ENCODE measurements around the gene MAF. TPM values are rescaled to one million over a fixed set of nuclear protein-coding genes. Genes with fewer than 3 reads are reported as not detected.

The MAF gene
- total RNA-seq: 19.6 TPM
- long read RNA-seq, full-length matches to known transcripts: 7 of 7 reads
- long read RNA-seq, partial matches to known transcripts: 0 of 7 reads
- long read RNA-seq, other reads (novel, unspliced or antisense): 0 of 7 reads

DNA sequence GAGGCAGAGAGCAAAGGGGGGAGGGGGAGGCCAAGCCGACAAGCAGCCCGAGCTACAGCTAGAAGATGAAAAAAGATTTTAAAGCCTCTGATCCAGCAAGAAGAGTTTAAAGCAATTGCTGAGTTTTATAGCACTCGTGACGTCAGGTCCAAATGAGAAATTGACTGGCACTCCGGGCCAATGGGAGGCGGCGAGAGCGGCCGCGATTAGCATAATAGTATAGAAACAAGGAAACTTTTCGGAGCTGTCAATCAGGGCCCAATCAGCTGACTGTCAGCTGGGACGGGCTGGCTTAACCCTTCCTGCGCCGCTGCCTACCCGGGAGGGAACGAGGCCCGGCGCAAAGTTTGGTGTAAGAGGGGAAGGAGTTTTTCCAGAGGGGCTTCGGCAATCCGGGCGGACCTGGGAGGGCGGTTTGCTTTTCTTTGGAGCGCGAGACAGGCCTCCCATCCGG, at the start of gene MAF:
Gene MAF, minus strand, starts transcription at position 100 of the 454 bp plus-strand sequence. CDS start 835 bp downstream, outside the sequence.
- intact Hi-C loops (cut with DNase I): loop anchor here (2.0 to 10.0 kb wide), 8 partner anchors 58 to 1098 kb away; no protein-coding TSS in a partner anchor
- ATAC-seq (peak; percentile 84), DNase-seq (ENCODE audit: missing footprints) (peak; percentile 96)

GRCh38 chr16:79648826-79649225, 48.3 kb upstream of the MAF start:
- no peak for DNase-seq (ENCODE audit: missing footprints)
- intact Hi-C loops (cut with DNase I): no loop called here
- ATAC-seq: no peak

DNA sequence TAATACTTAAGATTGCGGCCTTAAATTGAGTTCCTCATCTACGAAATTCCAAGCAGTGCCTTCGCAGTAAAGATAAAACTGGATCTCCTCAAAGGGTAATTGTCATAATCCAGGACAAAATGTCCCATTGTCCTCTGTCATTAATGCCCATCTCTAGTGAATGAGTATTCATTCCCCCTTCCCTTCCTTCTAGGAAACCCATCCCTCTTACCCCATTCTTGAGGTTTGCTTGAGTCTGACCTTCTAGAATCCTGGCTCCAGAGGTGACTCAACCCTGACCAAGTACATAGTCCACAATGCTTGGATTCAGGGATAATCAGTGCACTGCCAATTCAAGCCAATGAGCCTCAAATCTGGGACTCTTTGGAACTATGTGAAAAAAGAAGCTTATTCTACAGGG, 47.0 kb upstream of the MAF start:
- DNase-seq (ENCODE audit: missing footprints) (no peak), ATAC-seq (no peak)
- intact Hi-C loops (cut with DNase I): no loop called here

DNA sequence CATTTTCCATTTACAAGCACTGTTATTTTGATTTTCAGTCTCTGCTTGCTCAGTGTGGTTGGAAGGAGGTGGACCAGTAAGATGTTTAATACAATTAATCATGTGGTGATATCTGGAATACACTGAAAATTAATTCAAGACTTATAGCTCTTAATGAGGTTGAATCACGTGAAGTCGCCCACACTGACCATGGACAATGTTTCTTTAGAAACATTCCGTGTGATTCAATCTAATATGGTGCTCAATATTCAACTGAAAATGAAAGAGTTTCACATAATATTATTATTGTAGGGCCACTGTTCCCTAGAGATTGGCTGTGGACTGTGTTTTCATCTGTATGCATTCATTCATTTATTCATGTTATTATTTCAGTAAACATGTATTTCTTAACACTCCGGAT, 45.2 kb upstream of the MAF start:
- intact Hi-C loops (cut with DNase I): no loop called here
- no peak for ATAC-seq
- DNase-seq (ENCODE audit: missing footprints): no peak

DNA sequence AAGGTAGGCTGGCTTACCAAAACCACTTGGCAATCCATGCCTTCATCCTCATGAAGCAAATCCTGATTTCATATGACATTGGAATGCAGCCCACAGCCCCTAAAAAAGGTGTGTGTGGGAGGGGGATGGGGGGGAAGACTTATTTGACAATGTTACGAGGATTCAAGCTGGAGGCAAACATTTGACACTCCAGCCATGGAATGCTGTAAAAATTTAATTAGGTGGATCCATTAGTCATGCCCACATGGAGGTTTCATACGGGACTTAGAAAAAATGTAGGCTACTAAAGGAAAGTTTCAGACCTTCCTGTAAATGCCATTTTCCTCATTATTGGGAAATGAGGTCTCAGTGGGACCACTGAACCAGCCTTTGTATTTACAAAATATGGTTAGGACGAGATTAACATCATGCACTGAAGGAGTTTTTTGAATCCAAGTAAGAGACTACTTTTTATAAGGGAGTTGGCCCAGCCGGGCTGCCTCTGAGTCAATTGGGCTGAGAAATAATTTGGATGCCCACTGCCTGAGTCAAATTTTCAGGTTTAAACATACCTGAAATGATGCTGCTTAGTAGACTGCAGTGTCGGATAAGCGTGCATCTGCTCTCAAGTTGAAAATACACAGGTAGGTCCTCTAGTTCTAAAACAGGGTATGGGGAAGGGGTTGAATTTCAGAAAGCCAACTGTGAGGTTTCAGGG, 44.6 kb upstream of the MAF start:
- ATAC-seq: no peak
- no peak for DNase-seq (ENCODE audit: missing footprints)
- intact Hi-C loops (cut with DNase I): no loop called here

- intact Hi-C loops (cut with DNase I): no loop called here
- ATAC-seq: no peak
- no peak for DNase-seq (ENCODE audit: missing footprints)
Measured at GRCh38 chr16:79642652-79643051, 42.1 kb upstream of the MAF start.

DNA sequence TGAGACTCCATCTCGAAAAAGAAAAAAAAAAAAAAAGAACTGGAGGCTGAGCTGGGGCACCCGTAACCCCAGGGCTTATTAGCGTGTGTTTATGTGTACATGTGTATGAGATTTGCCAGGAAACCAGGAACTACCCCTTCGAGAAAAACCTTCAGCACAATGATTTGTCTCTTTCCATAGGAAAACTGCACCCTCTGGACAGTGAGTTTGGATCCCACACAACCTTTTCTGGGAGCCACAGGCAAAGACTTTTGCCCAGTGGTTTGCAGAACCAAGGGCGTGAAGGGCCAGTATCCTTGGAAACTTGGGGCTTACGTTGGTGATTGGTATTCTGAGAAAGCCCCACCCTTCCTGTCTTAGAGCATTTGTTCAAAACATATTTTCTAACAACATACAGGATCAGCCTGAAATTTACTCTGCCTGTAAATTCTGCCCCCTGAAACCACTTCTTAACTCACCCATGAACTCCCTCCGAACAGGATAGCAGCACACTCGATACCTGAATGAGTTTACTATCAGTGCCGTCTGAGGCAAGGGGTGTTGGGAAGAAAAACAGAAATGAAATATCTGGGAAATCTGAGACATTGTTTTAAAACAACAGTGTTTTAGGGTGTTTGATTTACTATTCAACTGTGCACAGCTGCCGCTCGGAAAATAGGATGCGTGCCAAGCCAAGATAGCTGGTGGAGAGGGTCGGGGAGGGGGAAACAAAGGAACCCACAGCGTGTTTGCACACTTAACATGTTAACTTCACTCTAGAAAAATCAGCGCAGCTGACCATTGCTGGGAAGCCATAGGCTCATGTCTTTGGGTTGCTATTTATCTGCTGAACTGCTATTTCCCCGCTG, 40.2 kb upstream of the MAF start:
- no peak for DNase-seq (ENCODE audit: missing footprints)
- no peak for ATAC-seq
- intact Hi-C loops (cut with DNase I): no loop called here

DNA sequence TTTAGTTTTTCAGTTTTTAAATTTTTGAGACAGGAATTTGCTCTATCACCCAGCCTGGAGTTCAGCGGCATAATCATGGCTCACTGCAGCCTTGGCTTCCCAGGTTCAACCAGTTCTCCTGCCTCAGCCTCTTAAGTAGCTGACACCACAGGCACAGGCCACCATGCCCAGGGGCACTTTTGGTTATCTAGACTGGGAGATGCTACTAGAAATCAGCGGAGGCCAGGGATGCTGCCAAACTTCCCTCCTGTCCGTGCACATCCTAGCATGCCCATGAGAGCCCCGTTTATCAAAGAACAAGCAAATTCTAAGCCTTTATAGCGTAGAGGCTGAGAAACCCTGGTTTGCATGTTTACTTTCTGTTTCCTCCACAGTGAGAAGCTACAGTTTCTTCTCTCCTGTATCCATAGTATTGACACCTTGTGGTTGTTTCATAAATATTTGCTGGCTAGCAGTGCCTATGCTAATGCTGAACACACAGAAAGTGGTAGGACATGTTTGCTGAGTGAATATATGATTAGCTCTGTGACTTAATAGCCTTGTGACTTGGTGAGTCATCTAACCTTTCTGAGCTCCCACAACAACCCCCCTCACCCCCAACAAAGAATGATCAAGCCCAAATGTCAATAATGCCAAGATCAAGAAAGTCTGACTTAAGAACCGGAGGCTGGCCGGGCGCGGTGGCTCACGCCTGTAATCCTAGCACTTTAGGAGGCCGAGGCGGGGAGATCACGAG, 39.2 kb upstream of the MAF start:
- ATAC-seq (no peak), DNase-seq (ENCODE audit: missing footprints) (no peak)
- intact Hi-C loops (cut with DNase I): no loop called here

DNA sequence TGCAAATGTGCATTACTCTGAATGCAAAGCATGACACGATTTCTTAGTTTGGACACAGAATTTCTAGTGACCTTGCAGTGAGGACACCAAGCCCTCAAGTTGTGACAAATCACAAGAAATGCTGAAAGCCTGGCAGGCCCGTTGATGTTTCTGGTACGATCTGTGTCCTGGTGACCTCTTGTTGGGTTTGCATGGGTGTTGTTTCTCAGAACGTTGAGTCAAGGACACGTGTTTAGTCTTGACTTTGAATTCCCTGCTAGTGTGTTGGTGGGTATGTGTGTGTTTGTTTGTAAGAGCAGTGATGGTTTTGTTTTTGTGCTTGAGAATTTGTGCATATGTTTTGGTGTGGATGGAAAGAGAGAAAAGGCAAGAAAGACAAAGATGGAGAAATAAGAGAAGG, 37.8 kb upstream of the MAF start:
- intact Hi-C loops (cut with DNase I): no loop called here
- DNase-seq (ENCODE audit: missing footprints): no peak
- no peak for ATAC-seq

- ATAC-seq: no peak
- intact Hi-C loops (cut with DNase I): no loop called here
- DNase-seq (ENCODE audit: missing footprints): no peak
Measured at GRCh38 chr16:79635488-79635887, 35.0 kb upstream of the MAF start.

GRCh38 chr16:79634298-79634697, 33.8 kb upstream of the MAF start:
- intact Hi-C loops (cut with DNase I): no loop called here
- DNase-seq (ENCODE audit: missing footprints) (no peak), ATAC-seq (no peak)

DNA sequence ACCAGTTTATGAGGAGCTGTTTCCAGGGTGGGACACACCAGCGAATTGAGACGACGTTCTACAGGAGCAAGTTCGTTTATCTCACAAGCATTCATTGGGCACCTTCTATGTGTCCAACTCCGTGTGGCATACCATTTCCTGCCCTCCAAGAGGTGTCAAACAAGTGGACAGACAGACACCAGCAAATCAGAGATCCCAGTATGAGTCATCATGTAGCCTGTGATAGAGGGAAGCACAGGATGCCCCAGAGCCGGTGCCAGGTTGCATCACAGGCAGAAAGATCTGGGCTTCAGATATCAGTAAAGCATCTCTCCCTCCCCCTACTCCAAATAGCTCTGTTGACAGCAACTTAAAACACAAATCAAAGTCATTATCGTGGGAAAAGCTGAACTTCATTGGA, 31.8 kb upstream of the MAF start:
- ATAC-seq (no peak), DNase-seq (ENCODE audit: missing footprints) (no peak)

DNA sequence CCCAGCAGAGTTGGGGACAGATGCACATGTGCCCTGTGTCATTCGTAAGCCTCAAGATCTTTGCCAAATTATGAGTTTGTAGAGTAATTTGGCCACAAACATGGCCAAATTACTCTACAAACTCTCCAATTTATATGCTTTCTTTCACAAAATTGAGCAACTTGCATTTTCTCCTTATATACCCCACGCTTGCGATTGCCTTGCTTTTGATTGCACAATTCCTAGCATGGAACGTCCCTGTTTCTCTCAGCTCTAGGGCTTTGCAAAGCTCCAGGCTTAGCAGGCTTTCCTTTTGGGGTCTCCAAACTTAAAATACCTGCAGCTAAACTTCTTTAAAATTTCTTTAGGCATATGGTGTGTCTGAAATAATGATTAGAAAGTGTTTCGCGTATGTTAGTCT, 28.5 kb upstream of the MAF start:
- DNase-seq (ENCODE audit: missing footprints): no peak
- ATAC-seq: no peak
- intact Hi-C loops (cut with DNase I): no loop called here

More for the DNA sequence above, 31.8 kb upstream of the MAF start:
- intact Hi-C loops (cut with DNase I): no loop called here

GRCh38 chr16:79628501-79628975, 28.0 kb upstream of the MAF start:
- DNase-seq (ENCODE audit: missing footprints): no peak
- intact Hi-C loops (cut with DNase I): no loop called here
- ATAC-seq: no peak

- DNase-seq (ENCODE audit: missing footprints) (no peak), ATAC-seq (no peak)
- intact Hi-C loops (cut with DNase I): no loop called here
Measured at GRCh38 chr16:79627092-79627491, 26.6 kb upstream of the MAF start.

GRCh38 chr16:79625738-79626137, 25.2 kb upstream of the MAF start:
- intact Hi-C loops (cut with DNase I): no loop called here
- no peak for ATAC-seq

DNA sequence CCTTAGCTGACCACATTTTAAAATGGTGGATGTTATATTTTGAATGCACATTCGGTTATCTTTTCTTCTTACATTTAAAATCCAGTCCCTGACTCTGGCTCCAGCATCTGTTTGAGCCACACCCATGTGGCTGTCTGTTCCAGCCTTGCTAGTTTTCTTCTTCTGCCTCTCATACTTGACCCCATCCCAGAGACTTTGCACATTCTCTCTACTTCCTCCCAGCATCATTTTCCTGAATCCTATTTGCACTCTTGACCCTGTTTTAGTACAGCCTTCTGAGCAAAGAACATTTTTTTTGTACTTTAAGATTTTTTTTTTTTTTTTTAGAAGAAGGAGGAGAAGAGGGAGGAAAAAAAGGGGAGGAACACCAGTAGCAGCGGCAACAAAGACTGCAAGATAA, 23.3 kb upstream of the MAF start:
- DNase-seq (ENCODE audit: missing footprints): no peak
- no peak for ATAC-seq
- intact Hi-C loops (cut with DNase I): no loop called here

More at GRCh38 chr16:79625738-79626137, 25.2 kb upstream of the MAF start:
- DNase-seq (ENCODE audit: missing footprints): no peak

GRCh38 chr16:79623062-79623461, 22.5 kb upstream of the MAF start:
- DNase-seq (ENCODE audit: missing footprints): no peak
- no peak for ATAC-seq
- intact Hi-C loops (cut with DNase I): no loop called here

GRCh38 chr16:79621027-79621426, 20.5 kb upstream of the MAF start:
- DNase-seq (ENCODE audit: missing footprints) (no peak), ATAC-seq (no peak)
- intact Hi-C loops (cut with DNase I): no loop called here
